HepG2 (cell line): ENCODE measurements around the gene LDLRAD2. TPM values are rescaled to one million over a fixed set of nuclear protein-coding genes. Genes with fewer than 3 reads are reported as not detected.
A peak's percentile ranks its signal among the peaks of the same experiment; 100 is the strongest.

Experiments
- CREM ChIP-seq, 2 experiments: sonication (generic) in 1 of 2; formaldehyde crosslinking in 1 of 2; IDR thresholded peaks; 2 replicates each; pipeline versions ENCODE4 v1.4.0 to v1.6.1; 2016 to 2020; ENCODE audit warnings: antibody characterized with exemption in 1 of 2, mild to moderate bottlenecking in 1 of 2, missing genetic modification reagents in 1 of 2
- ERF ChIP-seq: IDR thresholded peaks from 2 replicates; pipeline ENCODE4 v1.6.1; 2018; ENCODE audit warnings: missing biosample characterization, missing genetic modification reagents
- KLF16 ChIP-seq, 2 experiments: sonication (generic) in 1 of 2; formaldehyde crosslinking in 1 of 2; IDR thresholded peaks; 2 replicates each; pipeline versions ENCODE4 v1.6.1 to v1.8.0; 2016 to 2023; ENCODE audit warnings: missing genetic modification reagents in 2 of 2, missing compliant biosample characterization in 1 of 2
- NR2F1 ChIP-seq, 2 experiments: fragments of 450-650 bp in 1 of 2; formaldehyde crosslinking in 1 of 2; IDR thresholded peaks; 2 replicates each; pipeline versions ENCODE4 v1.5.0 to v1.6.1; 2016 to 2020; ENCODE audit warnings: mild to moderate bottlenecking in 1 of 2, missing compliant biosample characterization in 1 of 2, missing genetic modification reagents in 1 of 2, moderate library complexity in 1 of 2
- PBX3 ChIP-seq: sonication (generic); formaldehyde crosslinking; IDR thresholded peaks from 2 replicates; pipeline ENCODE4 v1.8.1; 2023; ENCODE audit warnings: missing genetic modification reagents, inconsistent platforms, borderline replicate concordance
- RBAK ChIP-seq: sonication (generic); formaldehyde crosslinking; IDR thresholded peaks from 2 replicates; pipeline ENCODE4 v1.5.1; 2020; ENCODE audit warnings: mild to moderate bottlenecking, missing genetic modification reagents
- SP1 ChIP-seq, 2 experiments: fragments of 450-650 bp in 1 of 2; sonication (generic) in 1 of 2; formaldehyde crosslinking in 1 of 2; IDR thresholded peaks; 2 replicates each; pipeline versions ENCODE4 v1.4.0 to v1.6.1; 2016 to 2020; ENCODE audit warnings: missing genetic modification reagents in 1 of 2
- ZIK1 ChIP-seq: sonication (generic); formaldehyde crosslinking; IDR thresholded peaks from 2 replicates; pipeline ENCODE4 v1.5.0; 2020; ENCODE audit warnings: mild to moderate bottlenecking, low read depth, missing genetic modification reagents, borderline replicate concordance
- ZMYM4 ChIP-seq: sonication (generic); formaldehyde crosslinking; IDR thresholded peaks from 2 replicates; pipeline ENCODE4 v1.8.1; 2023; ENCODE audit warnings: mild to moderate bottlenecking, missing genetic modification reagents
- ZNF432 ChIP-seq: sonication (generic); formaldehyde crosslinking; IDR thresholded peaks from 2 replicates; pipeline ENCODE4 v1.5.0; 2020; ENCODE audit warnings: missing genetic modification reagents, mild to moderate bottlenecking, borderline replicate concordance
- ZSCAN29 ChIP-seq: sonication (generic); formaldehyde crosslinking; conservative IDR thresholded peaks from 2 replicates; pipeline ENCODE4 v1.4.0; 2020; ENCODE audit warnings: mild to moderate bottlenecking, missing genetic modification reagents
- polyA plus RNA-seq, 8 experiments: library from polyadenylated mRNA; depleted of rRNA in 3 of 8; stranded (reverse) in 7 of 8; unstranded in 1 of 8; fragments of >200 nt; fragmentation: Illumina TruSeq in 4 of 8; extraction: Trizol in 4 of 8; gene quantifications; 2 replicates each; pipeline versions ENCODE4 v1.2.1 to v1.2.3, GENCODE V29; 2011 to 2016; ENCODE audit warnings: low read depth in 4 of 8, missing spikeins in 1 of 8, mixed read lengths in 1 of 8; ENCODE audit not compliant: insufficient read depth in 1 of 8
- total RNA-seq, 5 experiments: library from RNA; depleted of rRNA; stranded (reverse); fragments of >200 nt; fragmentation: Illumina TruSeq; extraction: Trizol; gene quantifications; 2 replicates each; pipeline ENCODE4 v1.2.3, GENCODE V29; 2016; ENCODE audit warnings: low read depth in 1 of 5
- TF ChIP-seq, protein P1 (sequence below): sonication (generic); formaldehyde crosslinking; IDR thresholded peaks from 2 replicates; pipeline ENCODE4 v1.4.0; 2020; ENCODE audit warnings: missing genetic modification reagents
- TF ChIP-seq, protein P2 (sequence below): sonication (generic); formaldehyde crosslinking; IDR thresholded peaks from 2 replicates; pipeline ENCODE4 v1.4.0; 2020; ENCODE audit warnings: missing genetic modification reagents
- TF ChIP-seq, protein P3 (sequence below): sonication (generic); formaldehyde crosslinking; IDR thresholded peaks from 2 replicates; pipeline ENCODE4 v1.8.0; 2022; ENCODE audit warnings: missing genetic modification reagents, mild to moderate bottlenecking, inconsistent platforms, borderline replicate concordance
- TF ChIP-seq, protein P4 (sequence below): sonication (generic); formaldehyde crosslinking; IDR thresholded peaks from 2 replicates; pipeline ENCODE4 v1.4.0; 2020; ENCODE audit warnings: missing genetic modification reagents, mild to moderate bottlenecking, borderline replicate concordance

The LDLRAD2 gene
- total and polyA plus RNA-seq, 2 of the 13 experiments (the other 11 are each of a cell fraction or from before 2014, with no cell fraction given) = not detected

- TF ChIP-seq, protein P1, sequence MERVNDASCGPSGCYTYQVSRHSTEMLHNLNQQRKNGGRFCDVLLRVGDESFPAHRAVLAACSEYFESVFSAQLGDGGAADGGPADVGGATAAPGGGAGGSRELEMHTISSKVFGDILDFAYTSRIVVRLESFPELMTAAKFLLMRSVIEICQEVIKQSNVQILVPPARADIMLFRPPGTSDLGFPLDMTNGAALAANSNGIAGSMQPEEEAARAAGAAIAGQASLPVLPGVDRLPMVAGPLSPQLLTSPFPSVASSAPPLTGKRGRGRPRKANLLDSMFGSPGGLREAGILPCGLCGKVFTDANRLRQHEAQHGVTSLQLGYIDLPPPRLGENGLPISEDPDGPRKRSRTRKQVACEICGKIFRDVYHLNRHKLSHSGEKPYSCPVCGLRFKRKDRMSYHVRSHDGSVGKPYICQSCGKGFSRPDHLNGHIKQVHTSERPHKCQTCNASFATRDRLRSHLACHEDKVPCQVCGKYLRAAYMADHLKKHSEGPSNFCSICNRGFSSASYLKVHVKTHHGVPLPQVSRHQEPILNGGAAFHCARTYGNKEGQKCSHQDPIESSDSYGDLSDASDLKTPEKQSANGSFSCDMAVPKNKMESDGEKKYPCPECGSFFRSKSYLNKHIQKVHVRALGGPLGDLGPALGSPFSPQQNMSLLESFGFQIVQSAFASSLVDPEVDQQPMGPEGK = peak; percentile 81
- TF ChIP-seq KLF16 (CRISPR knock-in tag; IDR thresholded peaks at IDR 0.05) = no peak; a peak in 1 of 4 replicates
- TF ChIP-seq, protein P2, sequence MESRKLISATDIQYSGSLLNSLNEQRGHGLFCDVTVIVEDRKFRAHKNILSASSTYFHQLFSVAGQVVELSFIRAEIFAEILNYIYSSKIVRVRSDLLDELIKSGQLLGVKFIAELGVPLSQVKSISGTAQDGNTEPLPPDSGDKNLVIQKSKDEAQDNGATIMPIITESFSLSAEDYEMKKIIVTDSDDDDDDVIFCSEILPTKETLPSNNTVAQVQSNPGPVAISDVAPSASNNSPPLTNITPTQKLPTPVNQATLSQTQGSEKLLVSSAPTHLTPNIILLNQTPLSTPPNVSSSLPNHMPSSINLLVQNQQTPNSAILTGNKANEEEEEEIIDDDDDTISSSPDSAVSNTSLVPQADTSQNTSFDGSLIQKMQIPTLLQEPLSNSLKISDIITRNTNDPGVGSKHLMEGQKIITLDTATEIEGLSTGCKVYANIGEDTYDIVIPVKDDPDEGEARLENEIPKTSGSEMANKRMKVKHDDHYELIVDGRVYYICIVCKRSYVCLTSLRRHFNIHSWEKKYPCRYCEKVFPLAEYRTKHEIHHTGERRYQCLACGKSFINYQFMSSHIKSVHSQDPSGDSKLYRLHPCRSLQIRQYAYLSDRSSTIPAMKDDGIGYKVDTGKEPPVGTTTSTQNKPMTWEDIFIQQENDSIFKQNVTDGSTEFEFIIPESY (CRISPR knock-in tag) = 0 out of 2 replicates have a peak, but pooled peaks have one; percentile 1
- no peak for TF ChIP-seq SP1 (IDR thresholded peaks at IDR 0.05)
- TF ChIP-seq SP1 (CRISPR knock-in tag; IDR thresholded peaks at IDR 0.05) = 0 out of 2 replicates have a peak, but pooled peaks have one; percentile 58
- TF ChIP-seq NR2F1 (CRISPR knock-in tag; IDR thresholded peaks at IDR 0.05) = peak; percentile 24 to 49; a peak in 2 of 4 replicates
- TF ChIP-seq ZMYM4 (CRISPR knock-in tag) = no peak
- TF ChIP-seq ZIK1 = no peak
- TF ChIP-seq PBX3 (CRISPR knock-in tag) = no peak
- no peak; the same call in 1 of the 2 replicates for TF ChIP-seq ERF (CRISPR knock-in tag)
- TF ChIP-seq CREM (IDR thresholded peaks at IDR 0.05) = no peak; the same call in 1 of the 2 replicates
- no peak for TF ChIP-seq CREM (CRISPR knock-in tag; IDR thresholded peaks at IDR 0.05)
- no peak for TF ChIP-seq ZNF432 (CRISPR knock-in tag)
- no peak; the same call in 1 of the 2 replicates for TF ChIP-seq ZSCAN29 (CRISPR knock-in tag)
- no peak for TF ChIP-seq RBAK (CRISPR knock-in tag)
- TF ChIP-seq, protein P3, sequence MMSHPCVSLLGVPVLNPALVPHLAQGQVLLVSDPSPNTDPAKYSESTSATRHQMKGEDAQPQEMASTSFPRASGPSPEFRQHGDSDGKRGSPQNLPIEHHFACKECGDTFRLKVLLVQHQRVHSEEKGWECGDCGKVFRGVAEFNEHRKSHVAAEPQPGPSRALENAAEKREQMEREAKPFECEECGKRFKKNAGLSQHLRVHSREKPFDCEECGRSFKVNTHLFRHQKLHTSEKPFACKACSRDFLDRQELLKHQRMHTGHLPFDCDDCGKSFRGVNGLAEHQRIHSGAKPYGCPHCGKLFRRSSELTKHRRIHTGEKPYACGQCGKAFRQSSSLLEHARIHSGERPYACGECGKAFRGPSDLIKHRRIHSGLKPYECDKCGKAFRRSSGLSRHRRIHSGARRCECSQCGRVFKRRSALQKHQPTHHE = no peak
- TF ChIP-seq, protein P4, sequence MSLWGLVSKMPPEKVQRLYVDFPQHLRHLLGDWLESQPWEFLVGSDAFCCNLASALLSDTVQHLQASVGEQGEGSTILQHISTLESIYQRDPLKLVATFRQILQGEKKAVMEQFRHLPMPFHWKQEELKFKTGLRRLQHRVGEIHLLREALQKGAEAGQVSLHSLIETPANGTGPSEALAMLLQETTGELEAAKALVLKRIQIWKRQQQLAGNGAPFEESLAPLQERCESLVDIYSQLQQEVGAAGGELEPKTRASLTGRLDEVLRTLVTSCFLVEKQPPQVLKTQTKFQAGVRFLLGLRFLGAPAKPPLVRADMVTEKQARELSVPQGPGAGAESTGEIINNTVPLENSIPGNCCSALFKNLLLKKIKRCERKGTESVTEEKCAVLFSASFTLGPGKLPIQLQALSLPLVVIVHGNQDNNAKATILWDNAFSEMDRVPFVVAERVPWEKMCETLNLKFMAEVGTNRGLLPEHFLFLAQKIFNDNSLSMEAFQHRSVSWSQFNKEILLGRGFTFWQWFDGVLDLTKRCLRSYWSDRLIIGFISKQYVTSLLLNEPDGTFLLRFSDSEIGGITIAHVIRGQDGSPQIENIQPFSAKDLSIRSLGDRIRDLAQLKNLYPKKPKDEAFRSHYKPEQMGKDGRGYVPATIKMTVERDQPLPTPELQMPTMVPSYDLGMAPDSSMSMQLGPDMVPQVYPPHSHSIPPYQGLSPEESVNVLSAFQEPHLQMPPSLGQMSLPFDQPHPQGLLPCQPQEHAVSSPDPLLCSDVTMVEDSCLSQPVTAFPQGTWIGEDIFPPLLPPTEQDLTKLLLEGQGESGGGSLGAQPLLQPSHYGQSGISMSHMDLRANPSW = 0 out of 2 replicates have a peak, but pooled peaks have one; percentile 65
Observed at GRCh38 chr1:21783679-21784603, 28.1 kb upstream of the LDLRAD2 start (continued).
